ENCODE measurements around the gene INAFM2.

The INAFM2 gene

DNA sequence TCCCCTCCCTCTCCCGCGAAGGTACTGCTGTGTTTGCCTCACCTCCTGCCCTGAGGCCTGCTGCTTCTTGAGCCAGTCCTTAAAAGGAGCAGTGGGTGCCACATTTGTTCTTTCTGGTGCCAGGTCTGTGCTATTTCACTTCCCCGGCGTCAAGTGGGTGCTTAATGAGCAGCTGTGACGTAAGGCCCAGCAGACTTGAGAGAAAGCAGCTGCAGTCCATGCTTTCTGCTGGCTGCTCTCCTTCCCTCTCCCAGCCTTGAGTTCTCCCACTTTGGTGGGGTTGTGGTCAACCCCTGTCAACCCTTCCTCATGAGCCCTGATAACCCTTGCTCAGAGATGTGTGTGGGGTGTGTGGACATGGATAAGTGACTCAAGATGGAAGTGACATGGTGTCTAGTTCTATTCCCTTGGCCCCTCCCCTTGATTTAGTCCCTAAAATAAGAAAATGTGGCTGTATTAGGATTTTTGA, 6.9 kb downstream of the INAFM2 start:
- no peak for DNase-seq

DNA sequence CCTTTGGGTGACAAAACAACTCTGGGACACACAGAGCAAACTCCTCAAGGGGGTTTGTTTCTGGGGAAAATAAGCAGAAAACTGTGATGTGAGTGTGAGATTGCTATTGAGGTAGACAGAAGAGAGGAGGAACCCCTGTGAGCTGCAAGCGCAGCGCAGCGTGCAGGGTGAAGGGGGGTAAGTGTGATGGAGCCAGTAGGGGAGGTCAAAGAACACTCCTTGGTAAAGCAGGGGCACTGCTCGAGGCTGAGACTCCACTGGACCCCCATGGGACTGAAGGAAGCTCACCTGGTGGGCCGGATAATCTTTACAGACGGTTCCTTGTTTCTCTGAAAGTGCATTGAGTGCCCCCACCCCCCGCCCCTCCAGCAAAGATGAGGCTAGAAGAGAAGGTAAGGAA, 7.5 kb downstream of the INAFM2 start:
- no peak for DNase-seq

DNA sequence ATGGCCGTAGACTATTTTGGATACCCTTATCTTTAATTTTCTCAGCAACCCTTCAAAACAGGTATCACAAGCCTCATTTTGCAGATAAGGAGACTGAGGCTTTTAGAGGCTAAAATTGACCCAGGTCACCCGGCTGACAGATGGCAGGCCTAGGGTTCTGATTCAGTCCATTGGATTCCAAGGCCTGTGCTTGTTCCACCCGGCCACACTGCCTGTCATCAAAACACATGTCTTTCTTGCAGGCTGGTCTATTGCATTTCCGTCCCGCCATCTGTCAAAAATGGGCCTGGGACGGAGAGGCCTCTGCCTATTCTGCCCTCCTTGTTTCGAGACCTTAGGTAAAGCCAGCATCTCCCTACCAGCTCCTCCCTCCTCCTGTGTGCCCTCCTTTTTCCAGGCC, 8.1 kb downstream of the INAFM2 start:
- no peak for DNase-seq

DNA sequence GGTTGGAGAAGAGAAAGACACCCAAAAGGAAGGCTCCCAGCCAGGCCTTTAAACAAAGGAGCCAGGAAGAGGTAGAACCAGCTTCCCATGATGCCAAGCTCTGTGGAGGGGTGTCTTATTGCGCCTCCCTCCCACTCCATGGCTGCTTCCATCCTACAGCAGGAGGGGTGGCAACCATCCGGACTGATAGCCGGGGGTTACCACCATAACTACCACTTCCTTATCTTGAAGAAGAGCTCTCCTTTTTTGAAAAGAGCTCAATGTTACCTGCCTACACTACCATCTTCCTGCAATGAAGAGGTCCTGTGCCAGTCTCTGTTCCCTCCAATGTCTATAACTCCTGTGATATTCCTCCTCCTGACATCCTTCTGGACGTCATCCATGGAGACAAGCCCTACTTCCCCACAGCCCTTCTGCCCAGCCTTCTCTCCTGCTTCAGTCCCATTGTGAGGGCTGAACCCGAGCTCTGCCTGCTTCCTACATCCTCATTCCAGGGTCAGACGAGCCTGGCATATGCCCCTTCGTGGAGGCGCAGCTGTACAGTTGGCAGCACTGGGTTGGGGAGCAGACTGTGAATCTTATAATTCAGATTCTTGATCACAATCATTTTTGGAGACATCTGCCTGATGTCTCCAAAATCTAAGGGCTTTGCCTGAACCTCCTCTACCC, 8.8 kb downstream of the INAFM2 start:
- DNase-seq, result no peak

DNA sequence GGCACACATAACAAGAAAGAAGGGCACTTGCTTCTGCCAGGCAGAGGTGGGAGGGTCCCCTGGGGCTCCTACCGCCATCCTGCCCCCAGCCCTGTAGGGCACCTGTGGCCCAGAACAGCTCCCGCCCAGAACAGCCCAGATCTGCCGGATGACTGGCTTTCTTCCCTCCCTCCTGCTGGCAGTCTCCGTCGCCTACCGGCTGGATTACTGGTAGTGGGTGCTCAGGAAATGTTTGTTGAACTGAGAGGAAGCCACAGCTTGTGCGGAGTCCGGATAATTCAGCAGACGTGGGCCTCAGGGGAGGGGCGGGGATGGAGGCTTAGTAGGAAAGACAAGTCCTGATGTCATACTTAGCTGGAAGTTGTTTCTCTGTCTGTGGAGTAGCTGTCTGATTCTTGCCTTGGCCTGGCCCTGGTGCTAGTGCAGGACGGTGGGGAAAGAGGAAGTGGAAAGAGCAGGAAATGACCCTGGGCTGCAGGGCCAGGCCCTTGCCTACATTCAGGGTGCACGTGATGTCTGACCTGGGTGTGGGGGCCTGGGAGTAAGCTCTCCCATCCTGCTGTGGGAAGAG, 10.5 kb downstream of the INAFM2 start:
- no peak for DNase-seq

DNA sequence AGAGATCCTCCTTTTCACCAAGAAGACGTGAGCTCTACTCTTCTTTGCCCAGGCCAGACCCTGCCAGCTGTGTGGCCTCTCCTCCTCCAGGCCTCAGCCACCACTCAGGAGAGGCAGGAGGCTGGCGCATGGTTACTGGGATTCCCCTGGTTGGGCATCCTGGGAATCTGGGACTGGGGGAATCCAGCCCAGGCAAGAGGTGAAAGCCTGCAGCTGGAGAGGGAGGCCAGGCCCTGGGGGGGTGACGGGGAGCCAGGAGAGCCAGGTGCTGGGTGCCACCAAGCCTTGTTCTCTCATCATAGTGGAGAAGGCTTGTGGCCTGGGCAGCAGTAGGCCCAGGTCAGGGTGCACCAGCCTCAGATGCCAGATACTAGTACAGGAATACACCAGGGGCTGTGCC, 11.0 kb downstream of the INAFM2 start:
- DNase-seq, result no peak

DNA sequence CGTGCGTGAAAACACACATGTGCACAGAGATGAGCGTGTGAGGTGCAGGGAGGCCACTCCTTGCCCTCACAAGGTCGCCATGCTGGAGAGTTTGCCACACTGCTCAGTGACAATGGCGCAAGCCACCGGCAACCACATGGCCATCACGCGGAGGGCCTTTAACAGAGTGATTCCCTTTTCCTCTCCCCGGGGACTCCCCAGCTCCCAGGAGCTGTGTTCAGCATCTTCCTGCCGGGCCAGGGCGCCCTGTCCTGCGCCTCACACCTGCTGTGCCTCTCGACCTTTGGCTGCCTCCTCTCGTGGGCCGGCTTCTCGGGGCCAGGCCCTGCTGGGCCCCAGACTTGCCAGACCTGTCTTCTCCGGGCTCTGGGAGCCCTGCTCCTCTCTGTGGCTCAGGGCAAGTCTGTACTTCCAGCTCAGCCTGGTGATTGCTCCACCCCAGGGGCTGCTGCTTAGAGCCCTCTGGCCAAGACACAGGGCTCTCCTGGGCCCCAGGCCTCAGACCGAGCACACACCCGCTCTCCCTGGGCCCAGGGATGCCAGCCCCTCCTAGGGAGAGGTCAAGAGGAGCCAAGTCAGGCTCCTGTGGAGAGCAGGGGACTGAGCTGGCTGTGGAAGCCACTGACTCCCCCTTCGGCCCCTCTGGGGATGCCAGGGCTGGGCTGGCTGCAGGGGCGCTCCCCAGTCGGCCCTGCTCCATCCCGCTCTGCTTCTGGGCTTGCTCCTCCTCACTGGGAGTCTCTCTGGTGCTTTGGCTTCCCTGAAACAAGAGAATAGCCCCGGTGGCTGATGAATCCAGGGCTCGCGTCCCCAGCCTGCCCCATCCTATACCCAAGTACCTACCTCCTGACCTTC, 11.7 kb downstream of the INAFM2 start:
- no peak for DNase-seq

DNA sequence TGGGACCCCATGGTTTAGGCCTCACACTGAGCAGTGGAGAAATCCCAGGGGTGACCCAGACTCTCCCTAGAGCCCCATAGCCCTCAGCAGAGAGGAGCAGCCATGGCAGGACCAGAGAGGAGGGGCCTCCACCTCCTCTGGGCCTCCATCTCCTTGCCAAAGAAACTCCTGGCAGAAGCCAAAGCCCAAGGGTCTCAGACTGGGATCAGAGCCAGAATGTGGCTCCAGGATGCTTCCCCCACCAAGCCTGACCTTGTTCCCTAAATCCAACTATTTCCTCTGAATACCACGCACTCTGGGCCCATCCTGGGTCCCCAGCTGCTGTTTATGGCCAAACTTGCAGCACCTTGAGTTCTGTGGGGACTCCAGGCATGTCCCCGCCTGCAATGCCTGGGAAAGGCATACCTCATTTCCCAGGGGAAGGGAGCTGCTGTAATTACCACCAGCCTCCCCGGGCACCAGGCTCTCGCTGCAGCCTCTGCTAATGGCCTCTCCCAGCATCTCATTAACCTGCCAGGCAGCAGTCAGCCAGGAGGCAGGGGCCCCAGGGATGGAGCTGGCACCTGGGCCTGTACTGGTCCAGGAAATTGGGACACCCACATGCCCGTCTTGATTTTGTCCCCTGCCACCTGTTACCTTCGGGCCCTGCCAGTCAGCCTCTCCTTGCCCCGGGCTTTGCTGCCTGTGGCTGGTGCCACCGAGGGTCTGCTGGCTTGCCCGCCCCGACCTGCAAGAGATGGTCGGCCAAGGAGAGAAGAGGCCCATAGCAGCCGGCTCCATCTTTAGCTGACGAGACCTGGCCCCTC, 12.6 kb downstream of the INAFM2 start:
- no peak for DNase-seq

DNA sequence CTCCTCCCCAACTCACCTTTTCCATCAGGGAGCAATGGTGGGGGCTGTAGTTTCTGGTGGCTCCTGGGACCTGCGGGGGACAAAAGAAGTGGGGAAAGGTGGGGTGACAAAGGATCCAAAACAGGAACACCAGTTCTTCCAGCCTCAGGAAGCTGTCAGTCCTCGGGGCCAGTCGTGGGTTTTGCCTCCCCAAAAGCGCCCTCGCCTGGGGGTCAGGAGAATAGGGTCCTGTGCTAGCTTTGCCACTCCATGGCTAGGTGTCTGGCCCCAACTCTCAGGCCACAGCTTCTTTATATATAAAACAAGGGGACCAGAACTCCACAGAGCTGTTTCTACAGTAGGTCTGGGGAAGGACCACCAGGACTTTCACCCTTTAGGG, 13.2 kb downstream of the INAFM2 start:
- DNase-seq, result no peak

DNA sequence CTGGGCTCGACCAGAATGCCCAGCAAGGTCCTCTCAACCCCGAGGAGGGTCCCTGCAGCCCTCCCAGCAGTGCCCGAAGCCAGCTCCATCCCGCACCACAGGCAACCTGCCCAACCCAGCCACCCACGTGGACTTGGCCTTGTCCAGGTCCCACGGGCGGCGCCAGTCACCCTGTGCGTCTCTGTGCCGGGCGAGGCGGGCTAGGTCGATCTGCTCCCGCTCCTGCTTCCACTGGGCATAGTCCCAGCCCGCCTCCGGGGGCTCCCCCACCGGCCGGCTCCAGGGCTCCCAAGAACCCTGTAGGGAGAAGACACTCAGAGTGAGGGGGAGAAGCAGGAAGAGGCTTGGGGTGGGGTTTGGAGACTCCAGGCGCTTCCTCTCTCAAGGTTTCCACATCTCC, 14.1 kb downstream of the INAFM2 start:
- no peak for DNase-seq

DNA sequence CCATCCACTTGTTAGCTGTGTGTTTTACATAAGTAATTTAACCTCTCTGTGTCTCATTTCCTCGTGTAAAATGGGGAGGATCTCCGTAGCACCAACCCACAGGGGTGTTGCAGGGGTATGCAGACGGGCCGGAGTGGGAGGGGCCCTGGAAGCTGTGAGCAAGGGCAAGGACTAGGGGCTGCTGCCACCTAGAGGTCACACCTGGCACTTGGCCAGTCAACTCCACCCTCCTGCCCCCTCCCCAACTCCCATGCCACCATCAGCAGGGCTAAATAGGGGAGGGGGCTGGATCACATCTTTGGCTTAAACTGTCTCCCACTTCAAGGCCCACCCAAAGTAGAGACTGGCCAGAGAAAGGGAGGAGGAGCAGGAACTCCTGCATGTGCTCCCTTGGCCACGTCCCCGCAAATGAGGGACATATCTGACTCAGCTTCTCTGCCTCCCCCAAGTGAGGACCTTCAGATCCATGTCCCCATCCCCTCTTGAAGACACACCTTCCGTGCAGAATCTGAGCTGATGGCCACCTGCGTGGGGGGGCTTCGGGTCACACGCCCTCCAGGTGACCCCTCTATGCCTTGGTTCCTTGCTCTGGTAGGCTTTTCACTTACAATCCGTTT, 14.7 kb downstream of the INAFM2 start:
- DNase-seq, result peak; percentile 80

DNA sequence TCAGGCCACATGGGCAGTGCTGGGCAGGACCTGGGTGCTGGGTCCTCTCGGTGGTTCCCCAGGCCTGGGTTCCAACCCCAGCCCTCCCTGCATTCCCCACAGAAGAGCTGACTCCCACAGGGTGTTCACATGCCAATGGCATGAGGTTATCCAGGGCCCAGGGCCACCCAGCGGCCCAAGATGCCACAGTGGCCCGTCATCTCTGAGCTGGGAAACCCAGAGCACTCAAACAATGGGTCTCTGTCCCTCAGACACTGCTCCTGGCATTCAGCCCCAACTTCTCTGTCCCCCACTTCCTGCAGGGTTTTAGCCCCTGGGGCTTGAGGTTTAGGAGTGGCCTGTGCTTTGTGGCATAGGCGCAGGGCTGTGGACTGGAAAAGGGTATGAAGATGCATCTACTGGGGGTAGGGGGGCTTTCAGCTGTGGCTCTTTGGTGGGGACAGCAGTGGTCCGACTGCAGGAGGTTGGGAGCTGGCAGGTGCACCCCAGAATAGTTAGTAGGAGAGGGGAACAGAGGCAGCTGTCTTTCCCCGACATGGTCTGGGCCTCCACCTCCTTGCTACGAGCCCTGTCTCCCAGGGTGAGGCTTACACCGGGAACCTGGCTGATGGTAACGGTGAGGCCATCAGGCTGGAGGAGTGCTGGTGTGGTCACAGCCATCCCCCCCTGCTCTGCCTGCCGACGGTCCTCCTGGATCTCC, 15.6 kb downstream of the INAFM2 start:
- no peak for DNase-seq

DNA sequence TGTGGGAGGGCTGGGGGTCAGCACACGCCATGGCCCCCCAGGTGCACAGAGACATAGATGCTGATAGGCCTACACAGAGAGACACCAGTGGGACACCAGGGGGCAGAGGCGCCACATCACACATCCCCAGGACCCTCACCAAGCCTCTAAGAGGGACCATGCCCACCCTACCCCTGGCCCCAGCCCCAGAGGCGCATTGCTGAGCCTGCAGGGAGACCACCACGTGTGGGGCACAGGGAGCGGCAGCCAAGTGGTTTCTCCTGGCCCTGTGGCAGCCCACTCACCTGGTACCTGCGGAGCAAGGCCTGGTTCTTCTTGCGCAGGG, 16.1 kb downstream of the INAFM2 start:
- no peak for DNase-seq

DNA sequence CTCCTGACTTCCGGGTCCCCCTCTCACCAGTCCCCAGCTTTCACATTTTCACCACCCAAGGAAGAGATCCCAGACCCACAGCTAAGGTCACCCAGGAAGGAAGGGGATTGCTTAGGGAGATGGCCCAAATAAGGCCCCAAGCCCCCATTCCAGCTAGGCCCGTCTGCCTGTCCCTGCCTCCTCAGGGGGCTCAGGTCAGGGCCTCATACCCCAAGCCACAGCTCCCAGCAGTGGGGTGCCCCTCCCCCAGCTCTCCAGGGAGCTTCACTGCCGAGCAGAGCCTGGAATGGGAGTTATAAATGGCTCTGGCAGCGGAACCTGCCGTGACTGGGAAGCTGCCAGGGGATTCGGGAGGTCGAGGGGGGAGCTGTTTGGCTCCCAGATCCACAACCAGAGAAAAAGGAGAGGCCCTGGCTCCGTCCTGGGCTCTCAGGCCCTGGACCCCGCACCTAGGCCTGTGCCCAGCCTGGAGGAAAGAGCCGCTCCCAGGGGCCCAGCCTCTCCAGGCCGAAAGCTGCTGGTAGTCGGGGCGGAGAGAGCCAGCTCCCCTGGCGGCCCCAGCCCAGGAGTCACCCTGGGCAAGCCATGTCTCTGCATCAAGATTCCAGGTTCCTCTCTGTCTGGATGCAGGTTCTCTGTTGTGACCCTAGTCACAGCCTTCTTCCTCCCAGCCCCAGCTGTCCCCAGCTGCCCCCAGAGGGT, 16.7 kb downstream of the INAFM2 start:
- no peak for DNase-seq

DNA sequence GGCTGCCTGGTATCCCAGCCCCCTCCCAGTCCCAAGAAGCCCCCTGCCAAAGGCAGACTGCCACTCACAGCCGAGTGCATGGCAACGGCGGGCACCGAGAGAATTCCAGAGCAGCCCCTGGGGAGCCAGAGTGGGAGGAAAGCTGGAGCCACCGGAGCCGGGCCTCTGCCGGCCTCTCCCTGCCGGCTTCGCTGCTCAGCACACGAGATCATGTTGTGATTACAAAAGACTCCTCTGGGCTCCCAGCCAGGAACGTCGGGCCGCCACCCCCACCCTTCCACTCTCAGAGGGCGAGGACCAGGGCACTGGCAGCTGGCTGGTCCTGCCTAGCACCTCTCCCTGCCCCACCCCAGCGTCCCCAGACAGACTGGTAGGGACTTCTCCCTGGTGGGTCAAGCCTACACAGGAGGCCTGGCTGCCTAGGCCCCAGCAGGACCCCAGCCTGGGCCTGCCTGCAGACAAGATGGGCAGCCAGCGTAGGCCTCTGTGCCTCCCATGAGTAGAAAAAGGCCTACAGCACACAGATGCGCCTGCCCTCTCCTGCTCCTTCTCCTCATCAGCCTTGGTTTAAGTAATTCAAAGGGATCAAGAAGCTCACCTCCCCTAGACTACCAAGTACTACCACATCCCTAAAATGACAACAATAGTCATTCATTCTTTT, 17.4 kb downstream of the INAFM2 start, which contains the start of gene CCDC9B:
CCDC9B (minus strand) TSS at position 200 of the 661 bp plus-strand sequence; CDS start at position 80, 120 bp downstream.
- no peak for DNase-seq

DNA sequence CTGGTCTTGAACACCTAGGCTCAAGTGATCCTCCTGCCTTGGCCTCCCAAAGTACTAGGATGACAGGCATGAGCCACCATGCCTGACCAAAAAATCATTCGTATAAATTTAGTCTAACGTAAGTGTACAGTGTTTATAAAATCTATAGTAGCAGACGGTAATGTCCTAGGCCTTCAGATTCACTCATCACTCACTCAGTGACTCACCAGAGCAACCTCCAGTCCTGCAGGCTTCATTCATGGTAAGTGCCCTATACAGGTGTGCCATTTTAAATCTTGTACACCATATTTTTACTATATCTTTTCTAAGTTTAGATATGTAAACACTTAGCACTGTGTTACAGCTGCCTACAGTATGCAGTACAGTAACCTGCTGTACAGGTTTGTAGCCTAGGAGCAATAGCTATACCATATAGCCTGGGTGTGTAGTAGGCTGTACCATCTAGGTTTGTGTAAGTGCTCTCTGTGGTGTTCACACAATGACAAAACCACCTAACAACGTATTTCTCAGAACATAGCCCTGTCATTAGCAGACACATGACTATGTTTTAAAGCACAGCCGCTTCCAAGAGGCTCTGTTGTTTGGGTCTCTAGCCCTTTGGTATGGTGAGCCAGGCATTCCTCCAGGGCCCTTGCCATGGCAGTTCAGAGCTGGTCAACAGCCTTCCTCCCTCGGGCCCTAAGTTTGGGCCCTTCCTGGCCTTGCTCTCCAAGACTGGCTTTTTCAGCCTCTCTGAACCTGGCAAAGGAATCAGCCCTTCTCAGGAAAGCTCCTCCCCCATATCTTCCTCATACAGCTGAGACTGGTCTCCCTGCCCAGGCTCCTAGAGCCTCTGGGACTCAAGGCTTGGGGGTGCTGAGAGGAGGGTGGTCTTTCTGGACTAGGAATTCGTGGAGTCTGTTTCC, 19.2 kb downstream of the INAFM2 start:
- DNase-seq, result no peak

DNA sequence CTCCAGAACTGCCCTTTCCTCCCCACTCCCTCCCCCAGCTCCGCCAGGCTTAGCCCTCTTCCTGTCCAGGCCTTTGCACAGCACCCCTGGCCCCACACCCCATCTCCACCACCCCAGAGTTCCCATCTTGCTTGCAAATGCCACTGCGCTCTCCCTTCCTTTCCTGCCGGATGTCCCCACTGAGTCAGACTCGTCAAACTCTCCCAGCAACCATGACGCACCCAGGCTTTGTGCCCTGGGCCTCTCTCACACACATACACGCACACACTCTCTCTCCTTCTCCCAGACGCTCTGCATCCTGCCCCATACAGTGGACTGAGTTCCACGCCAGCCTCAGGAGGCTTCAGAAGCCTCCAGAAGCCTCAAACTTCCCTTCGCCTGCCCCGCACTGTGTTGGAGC, 20.0 kb downstream of the INAFM2 start:
- no peak for DNase-seq

DNA sequence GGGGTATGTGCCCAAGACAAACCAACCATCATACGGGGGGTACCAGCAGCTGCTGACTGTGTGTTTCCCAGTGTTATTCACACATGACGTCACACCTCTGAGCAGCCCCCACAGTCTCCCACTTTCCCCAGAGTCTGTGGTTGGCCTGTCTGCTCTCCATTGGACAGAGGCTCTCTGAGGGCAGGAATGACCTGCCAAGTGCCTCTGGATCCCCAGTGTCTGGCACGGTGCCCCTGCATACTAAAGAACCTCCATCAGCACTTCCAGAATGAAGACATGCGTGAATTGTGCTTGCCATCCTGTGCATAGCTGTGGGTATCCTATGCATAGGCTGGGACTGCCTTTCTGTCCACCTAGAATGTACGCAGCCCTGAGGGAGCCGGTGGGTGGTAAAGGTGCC, 20.7 kb downstream of the INAFM2 start:
- DNase-seq, result no peak

DNA sequence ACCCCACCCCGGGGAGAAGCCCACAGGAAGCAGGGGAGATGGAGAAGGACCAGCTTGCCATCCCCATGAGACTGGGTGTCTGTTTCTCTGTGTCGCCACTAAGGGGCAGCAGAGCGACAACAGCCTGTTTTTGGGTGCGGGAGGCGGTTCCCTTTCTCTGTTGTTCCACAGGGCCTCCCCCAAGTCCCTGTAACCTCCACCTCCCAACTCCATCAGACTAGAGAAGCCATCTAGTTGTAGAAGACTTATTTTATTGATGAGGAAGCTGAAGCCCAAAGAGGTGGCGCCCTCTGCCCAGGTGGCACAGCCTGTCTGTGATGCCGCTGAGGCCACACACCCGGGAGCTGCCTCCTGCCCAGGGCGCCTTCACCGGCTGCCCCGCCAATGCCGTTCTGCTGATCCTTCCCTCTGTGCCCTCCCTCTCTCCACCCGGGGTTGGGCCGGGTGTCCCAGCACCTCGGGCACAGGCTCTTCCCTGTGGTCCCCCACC, 21.2 kb downstream of the INAFM2 start:
- peak; percentile 71 for DNase-seq

Measured in activated naive CD4-positive, alpha-beta T cell treated with Interleukin-2 at 50 U/mL for 16 hours (primary cell).